ENCODE measurements around the gene GRIN2C. TPM values are rescaled to one million over a fixed set of nuclear protein-coding genes. Genes with fewer than 3 reads are reported as not detected.

The GRIN2C gene
- total and polyA plus RNA-seq, 2 of the 4 experiments (the other 2 are of a cell fraction): 0.22 TPM; not detected in 1

GRCh38 chr17:74821655-74822334 is 37.9 kb downstream of the GRIN2C start:
- in situ Hi-C loops (cut with MboI; ENCODE audit: low sequenced_read_pairs): no loop called here
- TF ChIP-seq POLR2A (IDR thresholded peaks at IDR 0.05; ENCODE audit: low read depth, low read length): no peak
- no peak for TF ChIP-seq RFX5 (IDR thresholded peaks at IDR 0.05; ENCODE audit: low read depth, low read length)
- TF ChIP-seq FOS (IDR thresholded peaks at IDR 0.05; ENCODE audit: low read depth, low read length): no peak
- TF ChIP-seq CTCF (conservative IDR thresholded peaks at IDR 0.05; ENCODE audit: low read depth, low read length): no peak
- TF ChIP-seq CHD1 (IDR thresholded peaks at IDR 0.05; ENCODE audit: low read depth, low read length): no peak
- TF ChIP-seq MXI1 (IDR thresholded peaks at IDR 0.05; ENCODE audit: borderline replicate concordance, low read depth, low read length): no peak
- TF ChIP-seq USF2 (IDR thresholded peaks at IDR 0.05; ENCODE audit: low read depth, low read length): no peak
- TF ChIP-seq RCOR1 (IDR thresholded peaks at IDR 0.05; ENCODE audit: insufficient replicate concordance, low read length): no peak
- TF ChIP-seq BHLHE40 (IDR thresholded peaks at IDR 0.05; ENCODE audit: low read depth, low read length): no peak
- TF ChIP-seq CEBPB (IDR thresholded peaks at IDR 0.05; ENCODE audit: low read depth, low read length): no peak
- Histone ChIP-seq H4K8ac (ENCODE audit: low read depth in 2 of 2, low read length in 2 of 2) (no peak overlapping the region), H3K23ac (ENCODE audit: low read depth, low read length) (no peak overlapping the region), H4K20me1 (ENCODE audit: insufficient read depth, low read length) (no peaks in the 10 kb centered on the region), H3K9me3 (ENCODE audit: control insufficient read depth, insufficient read depth, low read length) (no peaks in the 10 kb centered on the region), H4K91ac (ENCODE audit: insufficient read depth, low read depth, low read length) (no peak overlapping the region), H3K4me3 (ENCODE audit: insufficient read depth, low read depth, low read length) (no peak overlapping the region), H3K4ac (ENCODE audit: low read depth, low read length) (no peak overlapping the region), H2BK120ac (ENCODE audit: low read depth, low read length) (no peak overlapping the region), H3K36me3 (ENCODE audit: control insufficient read depth, insufficient read depth, low read length) (peaks cover 15% of the 10 kb centered on the region), H2BK15ac (ENCODE audit: low read depth, low read length) (no peak overlapping the region), H3K18ac (ENCODE audit: low read depth, low read length) (no peak overlapping the region), H3K4me2 (ENCODE audit: low read depth, low read length) (no peak overlapping the region), H3K9ac (ENCODE audit: low read depth, low read length) (no peak overlapping the region), H3K9me1 (ENCODE audit: insufficient read depth, low read length) (0 out of 2 replicates have a peak, but pooled peaks cover 3% of the 10 kb centered on the region), H3K27me3 (ENCODE audit: control insufficient read depth, insufficient read depth, low read length) (no peaks in the 10 kb centered on the region), H2BK20ac (ENCODE audit: low read depth, low read length) (no peak overlapping the region), H3K14ac (replicated peaks; ENCODE audit: low read depth, low read length) (no peak overlapping the region), H3K27ac (ENCODE audit: insufficient read depth, low read length) (no peak overlapping the region), H4K5ac (ENCODE audit: low read depth, low read length) (no peak overlapping the region), H3K4me1 (ENCODE audit: control insufficient read depth, insufficient read depth, low read length) (no peaks in the 10 kb centered on the region), H3K56ac (ENCODE audit: extremely low read depth, insufficient read depth, low read length) (no peak overlapping the region), H2AK9ac (replicated peaks; ENCODE audit: low read depth, low read length, poor library complexity) (no peak overlapping the region), H2BK5ac (ENCODE audit: low read depth, low read length, poor library complexity, severe bottlenecking) (no peak overlapping the region), H2AFZ (replicated peaks; ENCODE audit: low read length, poor library complexity) (no peak overlapping the region), H3K79me1 (ENCODE audit: low read depth in 1 of 2, low read length in 2 of 2) (no peaks in the 10 kb centered on the region), H2AK5ac (ENCODE audit: low read depth, low read length) (no peak overlapping the region)
- POLR2A ChIA-PET (ENCODE audit: unreplicated experiment): no interaction called here
- WGBS, 2 experiments (ENCODE audit: extremely low coverage in 2 of 2, insufficient read length in 1 of 2): 30% methylated on average over 3 of the region's 13 CpGs; no CpG with 5 or more reads in 1 of the 2 experiments
- CTCF ChIA-PET: interaction anchor here (0.6 kb wide), 1 partner anchor 16 kb away, joined by 3 read pairs; no protein-coding TSS in a partner anchor
- DNase-seq (no peak), ATAC-seq (ENCODE audit: low read depth) (no peak)
- dilution Hi-C loops (cut with HindIII; ENCODE audit: low sequenced_read_pairs, unreplicated experiment): no loop called here
- intact Hi-C loops (cut with micrococcal nuclease): no loop called here
- BruUV-seq (replicated peaks): no TSS peak

All from IMR-90 (cell line).